Measurements from ENCODE around the gene SETD3. TPM values are rescaled to one million over a fixed set of nuclear protein-coding genes. Genes with fewer than 3 reads are reported as not detected.

SETD3 gene
- polyA plus RNA-seq, 1 donor from 2014 or later: 49.6 TPM

- H3K4me2 ChIP-seq (ENCODE audit: low read length): no peak overlapping the region
- no peak overlapping the region for H3K4me3 ChIP-seq (ENCODE audit: low read length)
- no peaks in the 10 kb centered on the region for H3K79me2 ChIP-seq (replicated peaks; ENCODE audit: insufficient read depth, low read length)
- no peaks in the 10 kb centered on the region for H3F3A ChIP-seq (ENCODE audit: insufficient read depth, low read length, poor library complexity, severe bottlenecking)
- no peak for TF ChIP-seq TAF1 (IDR thresholded peaks at IDR 0.05; ENCODE audit: low read depth)
- no peak for TF ChIP-seq REST (IDR thresholded peaks at IDR 0.05; ENCODE audit: borderline replicate concordance)
- TF ChIP-seq POLR2AphosphoS5 (IDR thresholded peaks at IDR 0.05): no peak
- no peak for TF ChIP-seq RAD21 (conservative IDR thresholded peaks at IDR 0.05)
- no peaks in the 10 kb centered on the region for H3K27me3 ChIP-seq (ENCODE audit: insufficient read depth, low read depth, low read length)
- H3K27ac ChIP-seq (ENCODE audit: low read length): no peak overlapping the region
- no peak overlapping the region for H2AFZ ChIP-seq (ENCODE audit: low read depth, low read length)
- H3K9me3 ChIP-seq (ENCODE audit: low read length): no peaks in the 10 kb centered on the region
- no peaks in the 10 kb centered on the region for H3K9me2 ChIP-seq (ENCODE audit: insufficient read depth, low read length)
- no peaks in the 10 kb centered on the region for H4K20me1 ChIP-seq (ENCODE audit: insufficient read depth)
- H3K36me3 ChIP-seq (ENCODE audit: insufficient read depth, low read length): no peaks in the 10 kb centered on the region
- no peak overlapping the region for H3K9ac ChIP-seq (ENCODE audit: low read length)
These were observed 19.9 kb downstream of the SETD3 start for GRCh38 chr14:99460793-99461192.

GRCh38 chr14:99459481-99460100 is 21.1 kb downstream of the SETD3 start:
- no peak overlapping the region for H2AFZ ChIP-seq (ENCODE audit: low read depth, low read length)
- no peaks in the 10 kb centered on the region for H3K36me3 ChIP-seq (ENCODE audit: insufficient read depth, low read length)
- no peak overlapping the region for H3K27ac ChIP-seq (ENCODE audit: low read length)
- TF ChIP-seq REST (IDR thresholded peaks at IDR 0.05; ENCODE audit: borderline replicate concordance): no peak
- TF ChIP-seq POLR2AphosphoS5 (IDR thresholded peaks at IDR 0.05): no peak
- TF ChIP-seq RAD21 (conservative IDR thresholded peaks at IDR 0.05): no peak
- no peak for TF ChIP-seq TAF1 (IDR thresholded peaks at IDR 0.05; ENCODE audit: low read depth)
- TF ChIP-seq SMC3 (conservative IDR thresholded peaks at IDR 0.05; ENCODE audit: poor library complexity): no peak
- TF ChIP-seq CTCF (IDR thresholded peaks at IDR 0.05; ENCODE audit: poor library complexity, severe bottlenecking): no peak
- no peak for TF ChIP-seq MXI1 (conservative IDR thresholded peaks at IDR 0.05; ENCODE audit: poor library complexity, severe bottlenecking)
- no peak for TF ChIP-seq EZH2 (IDR thresholded peaks at IDR 0.05; ENCODE audit: borderline replicate concordance, insufficient read depth, low read length, poor library complexity, severe bottlenecking)
- no peak for TF ChIP-seq EP300 (conservative IDR thresholded peaks at IDR 0.05; ENCODE audit: poor library complexity, severe bottlenecking)
- H3K9me3 ChIP-seq (ENCODE audit: low read length): no peaks in the 10 kb centered on the region
- no peaks in the 10 kb centered on the region for H3K9me2 ChIP-seq (ENCODE audit: insufficient read depth, low read length)
- H3K79me2 ChIP-seq (replicated peaks; ENCODE audit: insufficient read depth, low read length): no peaks in the 10 kb centered on the region
- no peak overlapping the region for H3K9ac ChIP-seq (ENCODE audit: low read length)
- H3K4me3 ChIP-seq (ENCODE audit: low read length): no peak overlapping the region
- no peaks in the 10 kb centered on the region for H3K27me3 ChIP-seq (ENCODE audit: insufficient read depth, low read depth, low read length)
- no peaks in the 10 kb centered on the region for H3F3A ChIP-seq (ENCODE audit: insufficient read depth, low read length, poor library complexity, severe bottlenecking)
- H3K4me2 ChIP-seq (ENCODE audit: low read length): no peak overlapping the region
- no peaks in the 10 kb centered on the region for H4K20me1 ChIP-seq (ENCODE audit: insufficient read depth)
